A549 (cell line): ENCODE results near the gene FGGY. TPM values are rescaled to one million over a fixed set of nuclear protein-coding genes. Genes with fewer than 3 reads are reported as not detected.

ENCODE experiments used
- ATAC-seq, 2 experiments: fragments of 200-7000 bp in 1 of 2; fragments of >200 bp in 1 of 2; cut with Nextera tagmentation in 1 of 2; cut with Tn5 transposase in 1 of 2; 3 replicates each; pipeline versions ENCODE4 v1.8.0 to v1.9.1; 2018 to 2020; ENCODE audit warnings: mild to moderate bottlenecking in 1 of 2, moderate library complexity in 1 of 2
- CTCF ChIA-PET: fragments of 300-600 bp; sonication (Branson Sonifier 250); formaldehyde crosslinking; extraction: SDS; loops from one replicate; lab custom pipeline; 2021; ENCODE audit warnings: antibody characterized with exemption, inconsistent platforms; lab: Yijun Ruan, JAX
- POLR2A ChIA-PET: fragments of 350-600 bp; formaldehyde crosslinking; extraction: SDS; loops from one replicate; lab custom pipeline; 2021; ENCODE audit warnings: antibody characterized with exemption, inconsistent platforms; lab: Yijun Ruan, JAX
- DNase-seq, 2 experiments: peaks; one replicate each; pipeline versions ENCODE4 v3.0.0 to v3.0.0-alpha.2; 2011 to 2016; ENCODE audit warnings: low read depth in 1 of 2, low spot score in 1 of 2
- FAIRE-seq: peaks from 2 replicates; lab custom pipeline; 2011; peaks lifted over from hg19 to GRCh38; lab: Jason Lieb, UNC
- H3K27ac ChIP-seq, 2 experiments: fragments of >200 bp; sonication (Bioruptor Twin); formaldehyde crosslinking; 3 replicates each; pipeline ENCODE4 v1.5.1; 2016 to 2017
- H3K4me1 ChIP-seq: fragments of >200 bp; sonication (Bioruptor Twin); formaldehyde crosslinking; 3 replicates; pipeline ENCODE4 v1.6.1; 2016
- H3K4me2 ChIP-seq: fragments of >200 bp; sonication (Bioruptor Twin); formaldehyde crosslinking; 3 replicates; pipeline ENCODE4 v1.6.1; 2016
- H3K4me3 ChIP-seq: fragments of >200 bp; sonication (Bioruptor Twin); formaldehyde crosslinking; 3 replicates; pipeline ENCODE4 v1.5.1; 2016
- H3K9me3 ChIP-seq: fragments of >200 bp; sonication (Bioruptor Twin); formaldehyde crosslinking; 3 replicates; pipeline ENCODE4 v1.6.1; 2016
- BHLHE40 ChIP-seq: IDR thresholded peaks from 2 replicates; pipeline ENCODE4 v1.6.1; 2012; ENCODE audit warnings: low read depth, low read length, inconsistent platforms
- CBX8 ChIP-seq: fragments of 200-600 bp; sonication (generic); IDR thresholded peaks from 2 replicates; pipeline ENCODE4 v1.6.1; 2016
- CEBPB ChIP-seq, 2 experiments: fragments of >200 bp in 1 of 2; sonication (Bioruptor Twin) in 1 of 2; formaldehyde crosslinking in 1 of 2; IDR thresholded peaks; 2 replicates each; pipeline ENCODE4 v1.6.1; 2012 to 2016
- CHD2 ChIP-seq: fragments of 150-350 bp; IDR thresholded peaks from 2 replicates; pipeline ENCODE4 v1.6.1; 2014; ENCODE audit warnings: low read length; ENCODE audit not compliant: partially characterized antibody
- EHF ChIP-seq: fragments of 250-450 bp; sonication (Bioruptor Pico); IDR thresholded peaks from 2 replicates; pipeline ENCODE4 v1.5.0; 2020; ENCODE audit warnings: mild to moderate bottlenecking
- ESRRA ChIP-seq: fragments of 150-350 bp; IDR thresholded peaks from 2 replicates; pipeline ENCODE4 v1.6.1; 2014; ENCODE audit warnings: mild to moderate bottlenecking, low read length, borderline replicate concordance
- FOXS1 ChIP-seq: fragments of 250-450 bp; sonication (Bioruptor Pico); IDR thresholded peaks from 2 replicates; pipeline ENCODE4 v1.5.0; 2020; ENCODE audit warnings: mild to moderate bottlenecking, moderate library complexity
- GATA3 ChIP-seq: IDR thresholded peaks from 2 replicates; pipeline ENCODE4 v1.6.1; 2012; ENCODE audit warnings: borderline replicate concordance
- JUNB ChIP-seq: fragments of >200 bp; sonication (Bioruptor Twin); formaldehyde crosslinking; IDR thresholded peaks from 2 replicates; pipeline ENCODE4 v1.6.1; 2016
- KDM1A ChIP-seq: fragments of 200-600 bp; sonication (generic); IDR thresholded peaks from 2 replicates; pipeline ENCODE4 v1.6.1; 2016; ENCODE audit warnings: low read depth, mild to moderate bottlenecking
- KDM5A ChIP-seq: fragments of 200-600 bp; sonication (generic); IDR thresholded peaks from 2 replicates; pipeline ENCODE4 v1.6.1; 2016; ENCODE audit warnings: antibody characterized with exemption, mild to moderate bottlenecking
- MAFK ChIP-seq: fragments of 450-650 bp; IDR thresholded peaks from 2 replicates; pipeline ENCODE4 v1.6.1; 2014; ENCODE audit not compliant: partially characterized antibody
- MYC ChIP-seq: IDR thresholded peaks from 2 replicates; pipeline ENCODE4 v1.6.1; 2012; ENCODE audit warnings: mild to moderate bottlenecking, inconsistent platforms, low read length, improper control_type of control experiment, borderline replicate concordance
- NFE2L2 ChIP-seq: fragments of 150-350 bp; conservative IDR thresholded peaks from 2 replicates; pipeline ENCODE4 v1.6.1; 2014; ENCODE audit warnings: low read length
- NR3C1 ChIP-seq: fragments of >200 bp; sonication (Bioruptor Twin); formaldehyde crosslinking; IDR thresholded peaks from 3 replicates; pipeline ENCODE4 v1.6.1; 2017
- POLR2AphosphoS2 ChIP-seq: conservative IDR thresholded peaks from 2 replicates; pipeline ENCODE4 v1.6.1; 2012; ENCODE audit warnings: low read length, improper control_type of control experiment, inconsistent platforms
- RFX5 ChIP-seq: fragments of 450-650 bp; IDR thresholded peaks from 2 replicates; pipeline ENCODE4 v1.7.1; 2014; ENCODE audit warnings: antibody characterized with exemption, mild to moderate bottlenecking, moderate library complexity
- RNF2 ChIP-seq: fragments of 200-600 bp; sonication (generic); IDR thresholded peaks from 2 replicates; pipeline ENCODE4 v1.6.1; 2016; ENCODE audit warnings: low read depth, mild to moderate bottlenecking, antibody characterized with exemption, moderate library complexity, borderline replicate concordance
- ZFP36 ChIP-seq: fragments of 450-650 bp; IDR thresholded peaks from 2 replicates; pipeline ENCODE4 v1.6.1; 2014; ENCODE audit warnings: borderline replicate concordance; ENCODE audit not compliant: partially characterized antibody
- WGBS: methylation state at CpG from one replicate; pipeline ENCODE4 v1.1.6; 2017; ENCODE audit errors: missing lambda C conversion rate; 5-methylcytosine and 5-hydroxymethylcytosine counted together
- polyA plus RNA-seq, 4 experiments: library from polyadenylated mRNA; depleted of rRNA in 3 of 4; stranded (reverse); fragments of >200 nt; fragmentation: RNase III in 1 of 4; extraction: RNeasy Plus Mini Kit Qiagen cat#74134 plus additional on column Dnase treatment in 1 of 4; gene quantifications; 2 replicates in 3 of 4; 3 replicates in 1 of 4; pipeline ENCODE4 v1.2.3, GENCODE V29; 2011 to 2017
- TF ChIP-seq, protein P1 (sequence below): IDR thresholded peaks from 2 replicates; pipeline ENCODE4 v1.6.1; 2012
- TF ChIP-seq, protein P2 (sequence below): IDR thresholded peaks from 2 replicates; pipeline ENCODE4 v1.6.1; 2012
- TF ChIP-seq, protein P3 (sequence below): fragments of >200 bp; sonication (Bioruptor Twin); formaldehyde crosslinking; IDR thresholded peaks from 3 replicates; pipeline ENCODE4 v1.6.1; 2016
- TF ChIP-seq, protein P4 (sequence below): fragments of 250-450 bp; sonication (Bioruptor Pico); IDR thresholded peaks from 2 replicates; pipeline ENCODE4 v1.5.0; 2020; ENCODE audit warnings: low read depth, mild to moderate bottlenecking, moderate library complexity

Gene FGGY
- polyA plus RNA-seq, 2 of the 4 experiments (the other 2 are of a cell fraction), result 2.9 to 4.8 TPM

DNA sequence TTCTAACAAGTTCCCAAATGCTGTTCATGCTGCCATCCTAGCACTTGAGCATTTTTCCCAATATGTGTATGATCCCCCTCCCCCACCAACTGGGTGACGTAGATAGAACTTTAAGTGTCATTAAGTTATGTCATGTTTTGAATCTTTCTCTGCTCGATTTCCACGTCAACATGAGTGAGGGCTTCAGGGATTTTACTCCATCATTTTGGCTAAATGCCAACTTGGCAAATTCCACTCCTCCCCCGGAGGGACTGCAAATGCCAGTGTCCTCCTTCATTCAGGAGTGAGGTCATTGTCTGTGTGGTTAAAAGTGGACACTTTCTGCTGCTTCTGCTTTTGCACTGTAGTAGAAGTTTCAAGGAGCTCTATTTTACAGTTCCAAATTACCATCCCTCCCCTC lies 201.7 kb downstream of the FGGY start:
- H3K27ac ChIP-seq, result no peak overlapping the region
- no peak for DNase-seq
- no peak for FAIRE-seq

DNA sequence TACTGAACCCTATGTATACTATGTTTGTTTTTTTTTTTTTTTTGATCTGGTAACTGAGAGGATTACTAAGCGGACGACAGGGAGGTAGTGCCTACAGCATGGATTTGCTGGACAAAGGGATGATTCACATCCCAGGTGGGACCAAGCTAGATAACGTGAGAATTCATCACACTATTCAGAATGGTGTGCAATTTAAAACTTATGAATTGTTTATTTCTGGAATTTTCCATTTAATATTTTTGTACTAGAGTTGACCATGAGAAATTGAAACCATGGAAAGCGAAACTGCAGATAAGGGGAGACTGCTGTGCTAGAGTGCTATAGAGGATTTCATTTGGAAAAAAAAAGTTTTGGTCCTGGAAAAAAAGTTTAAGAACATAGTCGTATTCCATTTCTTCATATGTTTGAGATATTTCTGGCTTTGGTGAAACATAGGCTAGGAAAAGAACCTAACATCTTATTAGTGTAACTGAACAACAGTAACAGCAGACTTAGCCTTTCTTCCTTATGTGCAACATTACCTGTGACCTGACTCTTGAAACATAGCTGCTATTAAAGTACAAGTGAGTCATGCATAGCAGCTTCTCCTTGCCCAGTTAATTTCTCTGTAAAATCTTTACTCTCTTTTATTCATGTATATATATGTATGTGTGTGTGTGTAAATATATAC lies 202.5 kb downstream of the FGGY start:
- no peak overlapping the region for H3K4me3 ChIP-seq
- ChIA-PET CTCF (no interaction called here), POLR2A (no interaction called here)
- FAIRE-seq (no peak), DNase-seq (no peak), ATAC-seq (peak in 1 of 2 experiments; percentile 28; a peak in 2 of 6 replicates)
- H3K4me1 ChIP-seq, result peaks cover 24% of the 10 kb centered on the region; the same call in 2 of the 3 replicates
- H3K9me3 ChIP-seq, result no peaks in the 10 kb centered on the region
- TF ChIP-seq, protein P1, sequence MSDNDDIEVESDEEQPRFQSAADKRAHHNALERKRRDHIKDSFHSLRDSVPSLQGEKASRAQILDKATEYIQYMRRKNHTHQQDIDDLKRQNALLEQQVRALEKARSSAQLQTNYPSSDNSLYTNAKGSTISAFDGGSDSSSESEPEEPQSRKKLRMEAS, result no peak
- no peak for TF ChIP-seq RNF2
- no peak for TF ChIP-seq NFE2L2
- no peak for TF ChIP-seq ZFP36
- no peak for TF ChIP-seq GATA3
- no peak for TF ChIP-seq CBX8
- no peak for TF ChIP-seq EHF (CRISPR knock-in tag)
- TF ChIP-seq, protein P2, sequence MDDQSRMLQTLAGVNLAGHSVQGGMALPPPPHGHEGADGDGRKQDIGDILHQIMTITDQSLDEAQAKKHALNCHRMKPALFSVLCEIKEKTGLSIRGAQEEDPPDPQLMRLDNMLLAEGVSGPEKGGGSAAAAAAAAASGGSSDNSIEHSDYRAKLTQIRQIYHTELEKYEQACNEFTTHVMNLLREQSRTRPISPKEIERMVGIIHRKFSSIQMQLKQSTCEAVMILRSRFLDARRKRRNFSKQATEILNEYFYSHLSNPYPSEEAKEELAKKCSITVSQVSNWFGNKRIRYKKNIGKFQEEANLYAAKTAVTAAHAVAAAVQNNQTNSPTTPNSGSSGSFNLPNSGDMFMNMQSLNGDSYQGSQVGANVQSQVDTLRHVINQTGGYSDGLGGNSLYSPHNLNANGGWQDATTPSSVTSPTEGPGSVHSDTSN, result no peak
- no peak for TF ChIP-seq MYC
- H3K4me2 ChIP-seq, result peak overlapping the region; percentile 52
- WGBS, result 83% methylated on average over 5 of the region's 5 CpGs
- H3K27ac ChIP-seq, result no peak overlapping the region

More for the DNA sequence above, 201.7 kb downstream of the FGGY start:
- H3K4me1 ChIP-seq, result peaks cover 24% of the 10 kb centered on the region; the same call in 2 of the 3 replicates
- POLR2A ChIA-PET, result no interaction called here
- WGBS, result 48% methylated on average over 4 of the region's 4 CpGs
- CTCF ChIA-PET, result no interaction called here
- TF ChIP-seq, protein P2, result no peak
- TF ChIP-seq MAFK, result peak; percentile 61
- TF ChIP-seq CEBPB (IDR thresholded peaks at IDR 0.05), result no peak
- no peak for TF ChIP-seq BHLHE40
- H3K4me2 ChIP-seq, result peak overlapping the region; percentile 52; the same call in 2 of the 3 replicates
- no peak for ATAC-seq
- H3K4me3 ChIP-seq, result no peak overlapping the region
- H3K9me3 ChIP-seq, result no peaks in the 10 kb centered on the region

DNA sequence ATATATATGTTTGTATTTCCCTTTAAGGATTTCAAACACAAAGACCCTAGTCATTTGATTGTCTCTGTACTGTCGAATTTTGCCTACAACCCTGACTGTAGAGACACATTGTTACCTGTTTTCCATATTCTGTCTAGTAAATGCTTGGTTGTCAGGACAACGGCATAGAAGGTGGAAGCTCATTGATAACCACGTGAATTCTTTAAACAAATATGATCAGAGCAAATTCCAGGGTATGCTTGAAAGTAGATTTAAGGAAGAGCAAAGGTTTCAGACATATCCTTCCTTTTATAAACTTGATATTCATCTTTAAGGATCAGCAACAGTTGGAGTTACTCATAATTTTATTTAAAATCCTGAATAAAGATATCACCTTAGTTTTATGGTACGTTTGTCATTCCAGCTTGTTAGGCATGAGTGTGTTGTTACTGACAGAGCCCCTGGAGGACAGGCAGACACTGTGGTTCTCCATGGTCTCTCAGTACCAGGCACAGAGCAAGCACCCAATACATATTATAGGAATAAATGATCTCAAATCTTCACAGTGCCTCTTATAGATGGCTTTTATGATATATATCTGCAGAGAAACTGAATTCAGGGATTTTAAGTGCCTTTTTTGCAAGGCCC lies 203.2 kb downstream of the FGGY start:
- no peak for DNase-seq
- H3K27ac ChIP-seq, result no peak overlapping the region
- peak overlapping the region; percentile 52 for H3K4me2 ChIP-seq
- TF ChIP-seq RFX5, result no peak
- no peak for TF ChIP-seq JUNB
- no peak for TF ChIP-seq KDM1A
- TF ChIP-seq, protein P3, sequence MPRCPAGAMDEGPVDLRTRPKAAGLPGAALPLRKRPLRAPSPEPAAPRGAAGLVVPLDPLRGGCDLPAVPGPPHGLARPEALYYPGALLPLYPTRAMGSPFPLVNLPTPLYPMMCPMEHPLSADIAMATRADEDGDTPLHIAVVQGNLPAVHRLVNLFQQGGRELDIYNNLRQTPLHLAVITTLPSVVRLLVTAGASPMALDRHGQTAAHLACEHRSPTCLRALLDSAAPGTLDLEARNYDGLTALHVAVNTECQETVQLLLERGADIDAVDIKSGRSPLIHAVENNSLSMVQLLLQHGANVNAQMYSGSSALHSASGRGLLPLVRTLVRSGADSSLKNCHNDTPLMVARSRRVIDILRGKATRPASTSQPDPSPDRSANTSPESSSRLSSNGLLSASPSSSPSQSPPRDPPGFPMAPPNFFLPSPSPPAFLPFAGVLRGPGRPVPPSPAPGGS, result no peak
- no peak for TF ChIP-seq KDM5A
- TF ChIP-seq POLR2AphosphoS2, result no peak
- TF ChIP-seq ESRRA, result no peak
- no peak for TF ChIP-seq FOXS1 (CRISPR knock-in tag)
- TF ChIP-seq CHD2, result no peak
- TF ChIP-seq, protein P4, sequence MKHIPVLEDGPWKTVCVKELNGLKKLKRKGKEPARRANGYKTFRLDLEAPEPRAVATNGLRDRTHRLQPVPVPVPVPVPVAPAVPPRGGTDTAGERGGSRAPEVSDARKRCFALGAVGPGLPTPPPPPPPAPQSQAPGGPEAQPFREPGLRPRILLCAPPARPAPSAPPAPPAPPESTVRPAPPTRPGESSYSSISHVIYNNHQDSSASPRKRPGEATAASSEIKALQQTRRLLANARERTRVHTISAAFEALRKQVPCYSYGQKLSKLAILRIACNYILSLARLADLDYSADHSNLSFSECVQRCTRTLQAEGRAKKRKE (CRISPR knock-in tag), result no peak
- no peak for TF ChIP-seq NR3C1
- no peak overlapping the region for H3K4me3 ChIP-seq
- peak in 1 of 2 experiments; percentile 33; a peak in 1 of 6 replicates for ATAC-seq
- H3K9me3 ChIP-seq, result no peaks in the 10 kb centered on the region
- ChIA-PET POLR2A (no interaction called here), CTCF (no interaction called here)
- FAIRE-seq, result no peak
- WGBS, result 20% methylated on average over 4 of the region's 4 CpGs
- H3K4me1 ChIP-seq, result peaks cover 24% of the 10 kb centered on the region; the same call in 2 of the 3 replicates
